Dendritic cell treated with granulocyte-macrophage colony-stimulating factor and Interleukin-4, amounts not matched to agents 40 ng/mL and 50 ng/mL, for 4 days (primary cell): ENCODE data around the gene RAB5IF.

ENCODE experiments used
- H3K27ac Mint-ChIP-seq: one replicate; pipeline ENCODE4 v1.8.0; 2022; ENCODE audit warnings: mild to moderate bottlenecking, mixed read lengths
- H3K27me3 Mint-ChIP-seq: one replicate; pipeline ENCODE4 v1.8.0; 2022; ENCODE audit warnings: mild to moderate bottlenecking, mixed read lengths
- H3K36me3 Mint-ChIP-seq: one replicate; pipeline ENCODE4 v1.8.0; 2022; ENCODE audit warnings: low read depth, mixed read lengths
- H3K4me1 Mint-ChIP-seq: one replicate; pipeline ENCODE4 v1.8.0; 2022; ENCODE audit warnings: low read depth, mixed read lengths
- H3K4me3 Mint-ChIP-seq: one replicate; pipeline ENCODE4 v1.8.0; 2022; ENCODE audit warnings: mild to moderate bottlenecking, moderate library complexity, mixed read lengths
- H3K9me3 Mint-ChIP-seq: one replicate; pipeline ENCODE4 v1.8.0; 2022; ENCODE audit warnings: mixed read lengths
- intact Hi-C: fragments of 100-400 bp; cut with micrococcal nuclease; formaldehyde crosslinking; loops from one replicate; pipeline ENCODE4 v1.15.0; 2022

RAB5IF gene

DNA sequence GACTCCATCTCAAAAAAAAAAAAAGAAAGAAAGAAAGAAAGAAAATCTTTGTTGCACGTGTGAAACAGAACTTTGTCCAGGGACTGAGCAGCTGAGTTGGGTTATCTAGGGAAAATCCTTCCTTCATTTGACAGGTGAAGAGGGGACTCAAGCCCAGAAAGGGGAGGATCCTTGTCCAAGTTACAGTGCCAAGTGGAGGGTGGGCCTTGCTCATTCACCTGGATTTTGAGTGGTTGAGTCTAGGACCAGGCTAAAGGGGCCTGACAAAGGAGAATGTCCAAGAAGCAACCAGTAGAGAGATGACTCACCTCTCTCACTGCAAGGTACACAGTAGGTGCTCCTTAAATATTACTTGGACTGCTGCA lies 29.5 kb upstream of the RAB5IF start:
- Mint-ChIP-seq H3K4me3 (no peak overlapping the region), H3K4me1 (peaks cover 33% of the 10 kb centered on the region), H3K27ac (peak overlapping the region; percentile 70), H3K27me3 (no peaks in the 10 kb centered on the region), H3K36me3 (peaks cover 34% of the 10 kb centered on the region), H3K9me3 (no peaks in the 10 kb centered on the region)
- intact Hi-C loops = no loop called here

DNA sequence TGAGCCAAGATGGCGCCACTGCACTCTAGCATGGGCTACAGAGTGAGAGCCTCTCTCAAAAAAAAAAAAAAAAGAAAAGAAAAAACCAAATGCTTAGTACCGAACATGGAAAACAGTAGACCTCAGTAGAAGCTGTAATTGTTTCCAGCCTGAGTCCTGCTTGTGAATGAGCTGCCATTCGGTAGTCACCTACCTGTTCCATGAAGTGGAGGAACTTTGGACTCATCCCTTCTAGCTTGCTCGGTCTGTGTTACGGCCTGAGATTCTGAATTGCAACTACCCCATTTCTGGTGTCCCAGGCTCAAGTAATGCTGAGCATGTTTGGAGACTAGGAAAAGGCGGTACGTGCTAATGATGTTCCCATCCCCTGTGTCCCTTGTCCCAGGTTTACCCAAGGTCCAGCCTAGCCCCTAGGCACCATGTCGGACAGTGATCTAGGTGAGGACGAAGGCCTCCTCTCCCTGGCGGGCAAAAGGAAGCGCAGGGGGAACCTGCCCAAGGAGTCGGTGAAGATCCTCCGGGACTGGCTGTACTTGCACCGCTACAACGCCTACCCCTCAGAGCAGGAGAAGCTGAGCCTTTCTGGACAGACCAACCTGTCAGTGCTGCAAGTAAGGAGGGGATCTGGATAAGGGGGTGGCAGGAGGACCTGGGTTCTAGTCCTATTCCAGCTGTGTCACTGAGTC lies 27.1 kb upstream of the RAB5IF start:
- H3K27me3 Mint-ChIP-seq = no peaks in the 10 kb centered on the region
- peaks cover 58% of the 10 kb centered on the region for H3K36me3 Mint-ChIP-seq
- H3K9me3 Mint-ChIP-seq = no peaks in the 10 kb centered on the region
- peaks cover 18% of the 10 kb centered on the region for H3K4me1 Mint-ChIP-seq
- H3K4me3 Mint-ChIP-seq = no peak overlapping the region
- intact Hi-C loops = no loop called here
- H3K27ac Mint-ChIP-seq = no peak overlapping the region

DNA sequence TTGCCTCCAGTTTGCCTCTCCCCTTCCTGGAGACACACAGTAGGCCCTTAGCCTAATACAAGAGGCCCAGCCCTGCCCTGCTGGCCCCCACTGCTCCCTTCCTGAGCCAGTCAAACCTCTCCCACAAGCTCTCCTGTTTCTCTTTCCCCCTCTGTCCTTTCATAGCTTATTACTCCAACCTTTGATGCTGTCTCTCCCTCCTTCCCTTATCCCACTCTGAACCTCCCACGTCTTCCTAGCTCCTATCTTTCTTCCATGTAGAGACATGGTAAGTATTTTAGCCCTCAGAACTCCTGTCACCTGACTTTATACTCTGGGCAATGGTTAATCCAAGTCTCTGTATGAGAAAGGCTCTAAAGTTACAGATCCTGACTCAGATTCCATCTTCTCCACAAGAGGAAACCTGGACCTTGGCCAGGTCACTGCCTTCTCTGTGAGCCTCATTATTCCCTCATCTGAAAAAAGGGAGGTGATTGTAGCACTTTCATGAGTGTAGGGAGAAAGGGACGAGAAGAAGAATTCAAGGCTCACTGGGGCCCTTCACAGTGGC lies 25.5 kb upstream of the RAB5IF start:
- Mint-ChIP-seq H3K36me3 (peaks cover 64% of the 10 kb centered on the region), H3K4me1 (peaks cover 12% of the 10 kb centered on the region)

DNA sequence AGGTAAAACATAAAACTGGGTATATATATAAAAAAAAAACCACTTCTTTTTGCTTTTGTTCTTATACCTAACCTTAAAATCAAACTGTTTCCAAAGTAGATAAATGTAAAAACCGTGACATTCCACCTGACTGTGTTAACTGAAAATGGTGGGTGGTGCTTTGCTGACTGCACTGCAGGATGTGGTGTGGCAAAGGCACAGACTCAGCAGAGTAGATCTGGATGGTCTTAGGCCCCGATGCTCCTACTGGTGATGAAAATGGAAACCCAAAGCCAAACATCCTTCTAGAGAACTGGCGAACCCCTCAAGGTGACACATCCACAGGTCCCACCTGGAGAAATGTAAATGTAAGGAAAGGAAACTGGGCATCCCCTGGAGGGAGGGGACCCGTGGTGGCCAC lies 23.3 kb upstream of the RAB5IF start:
- intact Hi-C loops = no loop called here
- peaks cover 8% of the 10 kb centered on the region for H3K4me1 Mint-ChIP-seq
- no peaks in the 10 kb centered on the region for H3K27me3 Mint-ChIP-seq
- H3K27ac Mint-ChIP-seq = no peak overlapping the region
- peaks cover 73% of the 10 kb centered on the region for H3K36me3 Mint-ChIP-seq
- no peaks in the 10 kb centered on the region for H3K9me3 Mint-ChIP-seq
- H3K4me3 Mint-ChIP-seq = no peak overlapping the region

More for the DNA sequence above, 25.5 kb upstream of the RAB5IF start:
- Mint-ChIP-seq H3K9me3 (no peaks in the 10 kb centered on the region), H3K27ac (no peak overlapping the region), H3K4me3 (no peak overlapping the region), H3K27me3 (no peaks in the 10 kb centered on the region)
- intact Hi-C loops = no loop called here

DNA sequence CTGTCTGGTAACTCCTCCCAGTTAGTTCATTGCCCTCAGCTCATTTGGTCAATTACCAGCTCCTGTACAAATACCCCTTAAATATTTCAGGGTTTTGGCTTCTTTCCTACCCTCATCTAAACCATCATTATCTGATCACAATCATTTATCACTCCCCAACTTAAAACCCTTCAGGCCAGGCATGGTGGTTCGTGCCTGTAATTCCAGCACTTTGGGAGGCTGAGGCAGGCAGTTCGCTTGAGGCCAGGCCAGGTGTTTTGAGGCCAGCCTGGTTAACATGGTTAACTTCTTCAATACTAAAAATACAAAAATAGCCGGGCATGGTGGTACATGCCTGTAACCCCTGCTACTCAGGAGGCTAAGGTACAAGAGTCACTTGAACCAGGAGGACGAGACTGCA lies 22.8 kb upstream of the RAB5IF start:
- Mint-ChIP-seq H3K27ac (no peak overlapping the region), H3K4me1 (peaks cover 13% of the 10 kb centered on the region), H3K27me3 (no peaks in the 10 kb centered on the region), H3K9me3 (no peaks in the 10 kb centered on the region), H3K4me3 (no peak overlapping the region), H3K36me3 (peaks cover 77% of the 10 kb centered on the region)
- intact Hi-C loops = no loop called here

DNA sequence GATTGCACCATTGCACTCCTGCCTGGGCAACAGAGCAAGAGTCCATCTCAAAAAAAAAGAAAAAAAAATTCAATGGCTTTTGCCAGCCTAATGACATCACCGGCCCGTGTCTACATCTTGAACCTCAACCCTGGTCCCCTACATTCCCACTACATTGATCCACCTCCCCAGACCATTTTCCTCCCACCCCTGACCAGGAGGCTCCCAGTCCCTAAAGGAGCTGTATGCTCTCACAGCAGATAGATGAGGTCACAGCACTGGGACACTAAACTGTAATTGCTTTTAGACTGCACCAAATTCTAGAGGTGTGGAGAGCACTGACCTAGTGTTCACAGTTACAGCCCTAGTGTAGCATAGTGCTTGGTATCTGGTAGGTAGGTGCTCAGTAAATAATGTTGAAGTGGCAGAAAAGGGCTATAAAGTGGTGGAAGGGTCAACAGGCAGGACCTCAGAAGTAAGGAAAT lies 21.5 kb upstream of the RAB5IF start:
- Mint-ChIP-seq H3K4me3 (no peak overlapping the region), H3K27ac (no peak overlapping the region)
- intact Hi-C loops = no loop called here

DNA sequence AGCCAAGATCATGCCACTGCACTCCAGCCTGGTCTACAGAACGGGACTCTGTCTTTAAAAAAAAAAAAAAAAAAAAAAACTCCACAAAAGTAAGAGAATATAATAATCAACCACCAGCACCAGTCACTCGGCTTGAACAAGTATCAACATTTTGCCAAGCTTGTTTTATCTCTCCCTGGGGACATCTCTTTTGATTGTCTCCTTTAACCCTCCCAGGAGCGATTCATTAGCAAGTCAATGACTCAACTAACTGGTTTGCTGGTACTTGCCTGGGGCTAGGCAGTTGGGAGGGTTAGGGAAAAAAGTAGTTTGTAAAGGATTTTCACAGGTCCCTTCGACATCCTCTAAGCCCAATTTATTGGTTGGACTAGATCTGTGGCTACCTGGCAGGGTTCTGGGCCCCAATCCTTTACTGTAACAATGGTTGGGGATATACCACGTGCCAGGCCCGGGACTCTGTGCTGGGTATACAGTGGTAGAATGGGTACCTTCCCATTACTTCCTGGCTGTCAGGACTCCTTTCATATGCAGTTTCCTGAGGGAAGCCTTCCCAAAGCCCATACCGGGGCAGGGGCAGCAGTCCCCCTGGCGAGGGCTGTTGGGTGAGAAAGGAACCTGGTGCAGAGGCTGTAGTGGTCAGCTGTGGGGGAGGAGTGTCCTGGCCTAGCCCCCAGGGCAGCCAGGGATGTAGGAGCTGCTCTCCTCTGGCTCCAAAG lies 20.0 kb upstream of the RAB5IF start:
- Mint-ChIP-seq H3K27me3 (no peaks in the 10 kb centered on the region), H3K36me3 (peaks cover 72% of the 10 kb centered on the region), H3K4me3 (no peak overlapping the region), H3K4me1 (peaks cover 21% of the 10 kb centered on the region), H3K9me3 (no peaks in the 10 kb centered on the region), H3K27ac (no peak overlapping the region)
- intact Hi-C loops = no loop called here

More for the DNA sequence above, 21.5 kb upstream of the RAB5IF start:
- H3K27me3 Mint-ChIP-seq = no peaks in the 10 kb centered on the region
- no peaks in the 10 kb centered on the region for H3K9me3 Mint-ChIP-seq
- peaks cover 21% of the 10 kb centered on the region for H3K4me1 Mint-ChIP-seq
- H3K36me3 Mint-ChIP-seq = peaks cover 72% of the 10 kb centered on the region

DNA sequence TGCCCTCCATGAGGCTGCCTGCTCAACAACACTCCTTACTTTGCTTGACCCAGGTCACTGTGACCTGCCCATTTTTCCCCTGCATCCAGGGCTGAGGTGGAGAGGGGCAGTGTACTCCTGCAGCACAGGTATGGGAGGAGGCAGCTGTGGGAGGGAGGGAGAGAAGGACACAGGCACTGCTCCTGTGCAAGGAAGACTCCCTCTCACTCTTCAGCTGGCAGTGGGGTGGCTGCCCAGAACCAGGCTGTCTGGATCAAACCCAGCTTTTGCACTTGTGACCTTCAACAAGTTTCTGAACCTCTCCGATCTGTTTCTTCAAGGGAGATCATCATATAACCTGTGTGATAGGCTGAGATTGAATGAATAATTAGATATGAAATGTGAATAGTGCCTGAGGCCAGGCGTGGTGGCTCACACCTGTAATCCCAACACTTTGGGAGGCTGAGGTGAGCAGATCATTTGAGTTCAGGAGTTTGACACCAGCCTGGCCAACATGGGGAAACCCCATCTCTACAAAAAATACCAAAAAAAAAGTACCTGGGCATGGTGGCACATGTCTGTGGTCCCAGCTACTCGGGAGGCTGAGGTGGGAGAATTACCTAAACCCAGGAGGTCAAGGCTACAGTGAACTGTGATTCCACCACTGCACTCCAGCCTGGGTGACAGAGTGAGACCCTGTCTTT lies 18.1 kb upstream of the RAB5IF start:
- no peak overlapping the region for H3K4me3 Mint-ChIP-seq
- no peaks in the 10 kb centered on the region for H3K27me3 Mint-ChIP-seq
- intact Hi-C loops = no loop called here
- H3K9me3 Mint-ChIP-seq = no peaks in the 10 kb centered on the region
- H3K36me3 Mint-ChIP-seq = peaks cover 71% of the 10 kb centered on the region
- peak overlapping the region; percentile 55 for H3K27ac Mint-ChIP-seq
- peaks cover 36% of the 10 kb centered on the region for H3K4me1 Mint-ChIP-seq

DNA sequence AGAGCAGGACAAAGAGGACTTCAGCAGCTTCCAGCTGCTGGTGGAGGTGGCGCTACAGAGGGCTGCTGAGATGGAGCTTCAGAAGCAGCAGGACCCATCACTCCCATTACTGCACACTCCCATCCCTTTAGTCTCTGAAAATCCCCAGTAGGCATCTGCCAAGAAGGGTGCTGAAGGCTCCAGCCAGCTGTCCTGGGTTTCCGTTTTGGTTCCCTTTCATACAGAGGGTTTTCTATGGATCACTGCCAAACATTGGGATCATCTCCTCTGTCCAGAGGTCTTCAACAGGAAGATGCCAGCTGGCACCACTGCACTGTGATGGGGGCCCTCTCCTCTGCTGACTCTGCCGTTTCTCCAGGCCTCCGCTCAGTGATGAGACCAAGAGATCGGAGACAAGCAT lies 14.3 kb upstream of the RAB5IF start:
- no peak overlapping the region for H3K27ac Mint-ChIP-seq
- intact Hi-C loops = no loop called here
- H3K27me3 Mint-ChIP-seq = no peaks in the 10 kb centered on the region
- peaks cover 53% of the 10 kb centered on the region for H3K36me3 Mint-ChIP-seq
- no peak overlapping the region for H3K4me3 Mint-ChIP-seq
- H3K4me1 Mint-ChIP-seq = peaks cover 71% of the 10 kb centered on the region
- no peaks in the 10 kb centered on the region for H3K9me3 Mint-ChIP-seq

DNA sequence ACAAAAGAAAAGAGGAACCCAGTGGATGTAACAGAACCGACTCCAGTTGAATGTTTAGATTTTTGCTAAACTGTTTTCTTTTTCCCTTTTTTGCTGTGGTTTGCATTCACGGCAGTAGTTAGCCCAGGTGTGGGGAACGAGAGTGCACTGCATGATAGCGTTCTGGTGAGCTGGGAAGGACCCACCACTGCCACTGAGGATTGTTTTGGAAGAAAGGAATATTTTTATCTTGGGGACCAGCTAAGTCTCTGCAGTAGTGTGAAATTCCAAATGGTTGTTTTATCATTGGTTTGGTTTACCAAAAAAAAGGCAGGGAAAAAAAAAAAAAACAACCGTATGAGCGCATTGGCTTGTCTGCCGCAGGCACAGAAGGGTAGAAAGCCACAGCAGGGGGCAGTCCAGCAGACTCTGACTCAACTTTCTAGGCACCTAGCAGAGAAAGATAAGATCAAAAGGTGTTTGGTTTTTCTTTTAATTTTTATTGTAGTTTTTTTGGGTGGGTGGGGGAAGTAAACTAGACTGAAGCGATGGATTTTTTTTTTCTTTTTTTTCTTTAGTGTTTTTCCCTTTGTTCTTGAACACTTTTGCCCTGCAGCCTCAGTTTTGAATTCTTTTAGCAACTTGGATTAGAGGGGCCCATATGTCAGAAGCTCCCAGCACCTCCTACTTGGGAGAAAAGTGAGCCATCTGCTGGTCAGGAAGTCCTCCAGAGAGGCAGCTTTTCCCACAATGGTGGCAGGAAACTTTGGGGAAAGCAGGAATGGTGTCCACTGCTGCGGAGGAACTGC lies 13.5 kb upstream of the RAB5IF start:
- Mint-ChIP-seq H3K27ac (peak overlapping the region; percentile 61), H3K36me3 (peaks cover 48% of the 10 kb centered on the region), H3K4me3 (no peak overlapping the region), H3K27me3 (no peaks in the 10 kb centered on the region), H3K4me1 (peaks cover 67% of the 10 kb centered on the region), H3K9me3 (no peaks in the 10 kb centered on the region)
- intact Hi-C loops = no loop called here

DNA sequence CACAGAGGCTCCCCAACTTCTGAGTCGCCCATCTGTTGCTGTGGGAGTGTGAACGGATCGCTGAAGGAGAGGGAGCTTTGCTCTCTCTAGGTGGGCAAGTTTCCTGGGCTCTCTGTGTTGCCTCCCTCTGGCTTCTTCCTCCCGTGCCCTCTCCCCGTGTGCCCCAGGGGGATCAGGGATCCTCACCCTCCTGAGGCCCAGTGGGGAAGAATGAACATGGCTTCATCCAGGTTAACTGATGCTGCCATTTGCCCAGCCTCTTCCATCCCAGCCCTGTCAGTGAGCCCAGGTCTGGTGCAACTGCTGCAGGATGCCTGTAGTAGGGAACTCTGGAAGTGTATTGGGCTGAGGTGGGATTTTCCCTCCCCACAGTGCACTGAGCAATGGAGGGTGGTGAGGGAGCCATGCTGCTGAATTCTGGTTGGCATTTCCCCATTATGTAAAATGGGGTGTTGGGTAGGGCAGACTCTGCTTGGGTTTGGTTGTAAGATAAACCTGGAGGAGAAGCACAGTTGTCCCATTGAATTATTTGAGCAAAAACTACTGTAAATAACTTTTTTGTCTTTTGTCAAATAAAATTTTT lies 12.1 kb upstream of the RAB5IF start:
- H3K27me3 Mint-ChIP-seq = no peaks in the 10 kb centered on the region
- peaks cover 41% of the 10 kb centered on the region for H3K36me3 Mint-ChIP-seq
- H3K4me1 Mint-ChIP-seq = peaks cover 58% of the 10 kb centered on the region
- intact Hi-C loops = no loop called here
- H3K4me3 Mint-ChIP-seq = no peak overlapping the region
- H3K9me3 Mint-ChIP-seq = no peaks in the 10 kb centered on the region
- H3K27ac Mint-ChIP-seq = peak overlapping the region; percentile 61

DNA sequence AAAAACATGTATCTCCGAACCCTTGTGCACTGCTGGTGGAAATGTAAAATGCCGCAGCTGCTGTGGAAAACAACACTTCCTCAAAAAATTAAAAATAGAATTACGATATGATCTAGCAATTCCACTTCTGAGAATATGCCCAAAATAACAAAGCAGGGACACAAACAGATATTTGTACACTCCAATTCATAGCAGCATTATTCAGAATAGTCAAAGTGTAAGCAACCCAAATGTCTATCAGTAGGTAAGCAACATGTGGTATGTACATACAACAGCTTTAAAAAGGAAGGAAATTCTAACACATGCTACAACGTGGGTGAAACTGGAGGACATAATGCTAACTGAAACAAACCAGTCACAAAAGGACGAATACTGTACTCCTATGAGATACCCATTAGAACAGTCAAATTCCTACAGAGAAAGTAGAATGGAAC lies 5.7 kb upstream of the RAB5IF start:
- no peaks in the 10 kb centered on the region for H3K27me3 Mint-ChIP-seq
- peaks cover 54% of the 10 kb centered on the region for H3K4me1 Mint-ChIP-seq
- intact Hi-C loops = no loop called here
- peak overlapping the region; percentile 74 for H3K27ac Mint-ChIP-seq
- H3K9me3 Mint-ChIP-seq = no peaks in the 10 kb centered on the region
- no peaks in the 10 kb centered on the region for H3K36me3 Mint-ChIP-seq
- peak overlapping the region; percentile 30 for H3K4me3 Mint-ChIP-seq

DNA sequence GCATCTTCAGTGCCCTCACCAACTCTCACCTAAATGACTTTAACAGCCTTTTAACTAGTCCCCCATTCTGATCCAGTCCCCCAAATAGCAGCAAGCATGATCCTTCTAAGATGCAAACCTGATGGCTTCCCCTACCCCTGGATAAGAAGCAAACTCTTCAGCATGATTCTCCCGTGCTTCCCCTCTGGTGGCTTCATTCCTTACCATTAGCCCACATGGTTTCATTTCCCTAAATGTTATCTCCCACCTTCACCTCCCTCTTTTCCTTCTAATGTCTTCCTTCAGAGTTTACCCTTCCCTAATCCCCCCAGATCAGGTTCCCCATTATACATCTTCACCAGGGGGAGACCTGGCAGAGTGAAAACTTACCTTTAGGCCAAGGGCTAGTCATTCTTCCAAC lies 4.0 kb upstream of the RAB5IF start:
- Mint-ChIP-seq H3K36me3 (peaks cover 10% of the 10 kb centered on the region), H3K4me1 (peaks cover 48% of the 10 kb centered on the region), H3K4me3 (no peak overlapping the region), H3K27me3 (no peaks in the 10 kb centered on the region), H3K27ac (peak overlapping the region; percentile 38), H3K9me3 (no peaks in the 10 kb centered on the region)
- intact Hi-C loops = no loop called here
